ENCODE data around the gene CHD2. TPM values are rescaled to one million over a fixed set of nuclear protein-coding genes. Genes with fewer than 3 reads are reported as not detected.
A peak's percentile ranks its signal among the peaks of the same experiment; 100 is the strongest.

Gene CHD2
- total RNA-seq, 4 donors from 2014 or later = 41.9 to 144 (median 81.8) TPM

DNA sequence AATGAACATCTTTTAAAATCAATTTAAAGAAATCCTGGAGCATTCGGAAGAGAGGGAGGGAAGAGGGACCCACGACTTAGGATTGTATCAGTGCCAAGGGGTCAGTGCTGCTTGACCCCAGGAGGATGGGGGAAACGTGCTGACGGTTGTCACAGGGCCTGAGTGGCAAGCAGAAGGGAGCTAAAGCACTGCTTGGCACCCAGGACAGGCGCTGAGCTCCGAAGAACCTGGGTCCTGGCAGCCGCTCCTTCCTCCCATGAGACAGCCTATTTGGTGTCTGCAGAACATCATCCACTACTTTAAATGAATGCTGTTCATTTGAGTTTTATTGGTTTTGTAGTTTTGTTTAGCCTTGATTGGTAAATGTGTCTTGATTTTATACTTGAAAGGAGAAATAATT lies 134.4 kb downstream of the CHD2 start:
- Histone ChIP-seq H3K4me3 (no peak overlapping the region), H3K9me3 (no peaks in the 10 kb centered on the region), H3K27me3 (no peaks in the 10 kb centered on the region), H3K27ac (no peak overlapping the region), H3K36me3 (no peaks in the 10 kb centered on the region), H3K4me1 (peaks cover 5 to 49% (median 25%) of the 10 kb centered on the region in 3 donors)
- ATAC-seq = no peak
- WGBS, 2 donors (ENCODE audit: low coverage in 1 of 2) = 58 to 68% methylated on average over 2 to 5 of the region's 7 CpGs
- TF ChIP-seq POLR2A (IDR thresholded peaks at IDR 0.05) (no peak), EP300 (IDR thresholded peaks at IDR 0.05) (no peak), POLR2AphosphoS5 (IDR thresholded peaks at IDR 0.05) (no peak)
- TF ChIP-seq, protein P1, sequence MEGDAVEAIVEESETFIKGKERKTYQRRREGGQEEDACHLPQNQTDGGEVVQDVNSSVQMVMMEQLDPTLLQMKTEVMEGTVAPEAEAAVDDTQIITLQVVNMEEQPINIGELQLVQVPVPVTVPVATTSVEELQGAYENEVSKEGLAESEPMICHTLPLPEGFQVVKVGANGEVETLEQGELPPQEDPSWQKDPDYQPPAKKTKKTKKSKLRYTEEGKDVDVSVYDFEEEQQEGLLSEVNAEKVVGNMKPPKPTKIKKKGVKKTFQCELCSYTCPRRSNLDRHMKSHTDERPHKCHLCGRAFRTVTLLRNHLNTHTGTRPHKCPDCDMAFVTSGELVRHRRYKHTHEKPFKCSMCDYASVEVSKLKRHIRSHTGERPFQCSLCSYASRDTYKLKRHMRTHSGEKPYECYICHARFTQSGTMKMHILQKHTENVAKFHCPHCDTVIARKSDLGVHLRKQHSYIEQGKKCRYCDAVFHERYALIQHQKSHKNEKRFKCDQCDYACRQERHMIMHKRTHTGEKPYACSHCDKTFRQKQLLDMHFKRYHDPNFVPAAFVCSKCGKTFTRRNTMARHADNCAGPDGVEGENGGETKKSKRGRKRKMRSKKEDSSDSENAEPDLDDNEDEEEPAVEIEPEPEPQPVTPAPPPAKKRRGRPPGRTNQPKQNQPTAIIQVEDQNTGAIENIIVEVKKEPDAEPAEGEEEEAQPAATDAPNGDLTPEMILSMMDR (IDR thresholded peaks at IDR 0.05) = no peak

DNA sequence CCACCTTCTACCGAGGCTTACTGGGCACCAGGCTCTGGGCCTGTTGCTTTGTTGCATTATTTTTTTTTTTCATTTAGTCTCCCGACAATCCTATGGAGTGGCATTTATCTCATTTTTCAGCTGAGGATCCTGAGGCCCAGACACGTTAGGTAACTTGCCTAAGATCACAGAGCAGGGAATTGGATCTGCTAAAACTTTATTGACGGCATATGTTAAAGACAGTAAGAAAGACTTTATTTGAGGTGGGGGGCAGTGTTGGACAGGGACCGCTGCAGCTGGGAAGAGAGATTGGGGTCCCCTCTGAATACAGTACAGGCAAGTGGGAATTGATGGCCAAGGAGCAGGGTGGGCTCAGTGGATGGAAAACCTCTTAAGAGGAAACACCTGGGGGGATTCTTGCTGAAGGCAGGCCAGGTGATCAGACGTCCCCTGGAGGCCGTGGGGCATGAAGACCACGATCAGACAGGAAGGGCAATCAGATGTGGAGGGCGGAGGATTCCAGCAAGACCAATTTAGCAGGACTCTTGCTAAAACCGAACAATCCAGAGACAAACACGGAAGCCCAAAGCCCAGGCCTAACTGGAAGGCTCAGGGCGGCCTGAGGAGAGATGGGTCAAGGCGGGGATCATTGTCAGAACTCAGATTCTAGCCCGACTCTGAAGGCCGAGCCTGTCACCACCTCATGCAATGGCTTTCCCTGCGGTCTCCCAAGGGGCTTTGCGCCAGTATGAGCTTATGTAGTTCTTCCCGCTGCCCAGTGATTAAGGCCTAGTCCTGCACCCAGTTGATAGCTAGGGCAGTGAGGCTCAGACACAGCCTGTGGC lies 135.2 kb downstream of the CHD2 start:
- ATAC-seq = no peak
- WGBS, 2 donors (ENCODE audit: low coverage in 1 of 2) = 74 to 85% methylated on average over 11 to 13 of the region's 18 CpGs
- peaks cover 0 to 41% (median 17%) of the 10 kb centered on the region in 3 donors for H3K4me1 ChIP-seq
- no peaks in the 10 kb centered on the region for H3K27me3 ChIP-seq
- H3K9me3 ChIP-seq = no peaks in the 10 kb centered on the region
- no peak overlapping the region for H3K27ac ChIP-seq
- H3K4me3 ChIP-seq = no peak overlapping the region
- TF ChIP-seq POLR2AphosphoS5 (IDR thresholded peaks at IDR 0.05) (no peak), POLR2A (IDR thresholded peaks at IDR 0.05) (no peak), EP300 (IDR thresholded peaks at IDR 0.05) (no peak)
- TF ChIP-seq, protein P1 (IDR thresholded peaks at IDR 0.05) = no peak
- H3K36me3 ChIP-seq = no peaks in the 10 kb centered on the region

DNA sequence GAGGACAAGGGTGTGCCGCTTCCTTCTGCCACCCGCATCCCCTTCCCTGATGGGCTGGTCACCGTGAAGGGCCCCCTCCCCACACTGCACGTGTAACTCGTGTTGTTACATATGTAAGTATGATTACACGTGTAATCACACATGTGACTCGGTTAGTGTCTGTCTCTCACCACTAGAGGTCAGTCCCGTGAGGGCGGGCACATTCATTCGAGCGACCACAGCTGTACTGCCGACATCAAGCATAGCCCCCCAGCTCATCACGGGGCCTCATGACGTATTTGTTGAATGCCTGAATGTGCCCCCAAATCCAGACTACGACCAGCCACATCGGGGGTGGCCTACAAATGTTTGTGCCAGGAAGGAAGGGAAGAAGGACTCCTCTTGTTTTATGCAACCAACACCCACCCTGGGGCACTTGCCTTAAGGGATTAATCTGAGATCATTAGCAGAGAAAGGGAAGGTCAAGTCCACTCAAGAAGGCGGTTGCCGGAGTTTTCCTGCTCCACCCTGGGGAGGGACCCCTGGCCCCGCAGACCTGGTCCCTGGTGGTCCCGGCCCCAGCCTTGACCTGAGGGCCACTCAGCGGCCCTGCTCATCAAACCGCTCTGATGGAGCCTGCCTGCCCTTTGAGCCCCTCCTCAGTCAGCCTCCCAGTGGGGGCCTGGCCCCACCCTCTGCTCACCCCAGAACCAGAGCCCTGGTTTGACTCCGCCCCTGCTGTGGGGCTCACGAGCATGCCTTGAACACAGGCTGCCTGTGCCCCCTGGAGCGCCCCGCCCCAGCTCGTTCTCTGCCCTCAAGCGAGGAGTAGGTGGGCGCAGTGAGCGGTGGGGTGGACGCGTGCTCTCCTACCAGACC lies 136.1 kb downstream of the CHD2 start:
- Histone ChIP-seq H3K4me1 (peaks cover 0 to 32% (median 14%) of the 10 kb centered on the region in 3 donors), H3K27ac (no peak overlapping the region), H3K27me3 (no peaks in the 10 kb centered on the region), H3K4me3 (no peak overlapping the region), H3K36me3 (no peaks in the 10 kb centered on the region), H3K9me3 (no peaks in the 10 kb centered on the region)
- 59 to 73% methylated on average over 5 to 7 of the region's 32 CpGs for WGBS, 2 donors (ENCODE audit: low coverage in 1 of 2)
- no peak for ATAC-seq
- TF ChIP-seq POLR2AphosphoS5 (IDR thresholded peaks at IDR 0.05) = no peak
- TF ChIP-seq, protein P1 (IDR thresholded peaks at IDR 0.05) = peak in 3 of 4 experiments; percentile 45 to 66 (median 66)
- TF ChIP-seq EP300 (IDR thresholded peaks at IDR 0.05) = no peak
- no peak for TF ChIP-seq POLR2A (IDR thresholded peaks at IDR 0.05)

DNA sequence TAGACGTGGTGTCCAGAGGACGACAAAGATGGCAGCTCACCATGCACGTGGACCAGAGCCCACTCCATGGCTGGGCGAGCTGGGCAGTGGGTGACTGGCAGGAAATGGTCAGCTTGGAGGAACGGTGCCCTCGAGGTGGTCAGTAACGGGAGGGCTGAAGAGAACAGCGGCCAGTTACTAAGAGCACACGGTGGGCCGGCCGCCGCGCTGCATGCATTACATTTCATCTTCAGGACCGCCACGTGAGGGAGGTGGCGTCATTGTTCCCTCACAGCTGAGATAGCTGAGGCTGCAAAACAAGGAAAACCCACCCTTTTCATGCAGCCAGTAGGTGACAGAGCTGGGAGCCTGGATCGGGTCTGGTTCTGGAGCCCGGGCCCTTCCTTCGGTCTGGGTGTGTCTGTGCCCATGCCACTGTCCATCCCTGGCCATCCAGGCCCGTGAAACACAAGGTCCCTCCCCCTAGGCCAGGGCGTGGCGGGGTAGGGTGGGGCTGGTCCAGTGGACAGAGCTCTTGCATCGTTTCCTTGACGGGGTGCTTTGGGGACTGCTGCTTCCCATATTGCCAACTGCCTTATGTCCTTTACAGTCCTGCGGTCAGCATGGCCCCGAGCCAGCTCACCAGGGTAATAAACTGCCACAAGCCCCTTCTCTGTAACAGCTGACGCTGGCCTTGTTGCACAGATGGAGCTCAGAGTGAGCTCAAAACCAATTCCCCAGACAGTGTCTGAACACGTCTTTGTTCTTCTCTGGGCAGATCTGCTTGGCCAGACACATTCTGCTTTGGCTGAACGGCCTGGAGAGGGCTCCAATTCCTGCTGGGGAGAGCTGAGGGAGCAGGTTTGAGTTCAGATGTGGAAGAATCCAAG lies 137.1 kb downstream of the CHD2 start:
- Histone ChIP-seq H3K27ac (peak overlapping the region in 3 of 4 donors; percentile 58 to 66 (median 66)), H3K4me3 (no peak overlapping the region), H3K9me3 (no peaks in the 10 kb centered on the region), H3K36me3 (no peaks in the 10 kb centered on the region), H3K4me1 (peaks cover 0 to 27% (median 14%) of the 10 kb centered on the region in 3 donors), H3K27me3 (no peaks in the 10 kb centered on the region)
- WGBS, 2 donors (ENCODE audit: low coverage in 1 of 2) = 69 to 81% methylated on average over 15 to 17 of the region's 29 CpGs
- TF ChIP-seq, protein P1 (IDR thresholded peaks at IDR 0.05) = peak in 3 of 4 experiments; percentile 17 to 50 (median 30)
- TF ChIP-seq POLR2A (IDR thresholded peaks at IDR 0.05) = no peak
- peak; percentile 67 for ATAC-seq
